Breast epithelium (tissue), 3 donors: Measurements from ENCODE around the gene ADAMTSL4.

Source experiments
- POLR2A ChIP-seq: fragments of 450-650 bp; IDR thresholded peaks from one replicate; pipeline ENCODE4 v1.6.1; 2016; ENCODE audit warnings: antibody characterized with exemption, mild to moderate bottlenecking, moderate library complexity
- POLR2AphosphoS5 ChIP-seq, 3 donors: sonication (generic); formaldehyde crosslinking; IDR thresholded peaks; one replicate each; pipeline ENCODE4 v1.6.1; 2017; ENCODE audit warnings: antibody characterized with exemption in 3 of 3
- TF ChIP-seq, protein P1 (sequence below), 3 donors: fragments of 450-650 bp; IDR thresholded peaks; one replicate each; pipeline ENCODE4 v1.5.1; 2016 to 2017; ENCODE audit warnings: antibody characterized with exemption in 3 of 3, mild to moderate bottlenecking in 3 of 3, moderate library complexity in 3 of 3

DNA sequence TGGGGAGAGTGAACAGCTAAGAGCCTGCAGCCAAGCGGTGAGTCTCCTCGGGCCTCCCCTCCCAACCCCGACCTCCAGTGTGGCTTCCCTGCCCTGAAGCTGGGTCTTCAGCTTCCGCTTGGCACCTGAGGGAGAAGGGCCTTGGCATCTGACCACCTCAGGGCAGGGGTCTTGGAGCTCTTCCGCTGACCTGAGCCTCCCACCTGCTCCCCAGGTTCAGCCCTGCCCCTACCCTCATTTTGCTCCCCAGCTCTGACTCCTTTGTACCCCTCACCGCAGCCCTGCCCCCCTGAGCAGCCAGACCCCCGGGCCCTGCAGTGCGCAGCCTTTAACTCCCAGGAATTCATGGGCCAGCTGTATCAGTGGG, 4.9 kb downstream of the ADAMTSL4 start:
- TF ChIP-seq, protein P1, sequence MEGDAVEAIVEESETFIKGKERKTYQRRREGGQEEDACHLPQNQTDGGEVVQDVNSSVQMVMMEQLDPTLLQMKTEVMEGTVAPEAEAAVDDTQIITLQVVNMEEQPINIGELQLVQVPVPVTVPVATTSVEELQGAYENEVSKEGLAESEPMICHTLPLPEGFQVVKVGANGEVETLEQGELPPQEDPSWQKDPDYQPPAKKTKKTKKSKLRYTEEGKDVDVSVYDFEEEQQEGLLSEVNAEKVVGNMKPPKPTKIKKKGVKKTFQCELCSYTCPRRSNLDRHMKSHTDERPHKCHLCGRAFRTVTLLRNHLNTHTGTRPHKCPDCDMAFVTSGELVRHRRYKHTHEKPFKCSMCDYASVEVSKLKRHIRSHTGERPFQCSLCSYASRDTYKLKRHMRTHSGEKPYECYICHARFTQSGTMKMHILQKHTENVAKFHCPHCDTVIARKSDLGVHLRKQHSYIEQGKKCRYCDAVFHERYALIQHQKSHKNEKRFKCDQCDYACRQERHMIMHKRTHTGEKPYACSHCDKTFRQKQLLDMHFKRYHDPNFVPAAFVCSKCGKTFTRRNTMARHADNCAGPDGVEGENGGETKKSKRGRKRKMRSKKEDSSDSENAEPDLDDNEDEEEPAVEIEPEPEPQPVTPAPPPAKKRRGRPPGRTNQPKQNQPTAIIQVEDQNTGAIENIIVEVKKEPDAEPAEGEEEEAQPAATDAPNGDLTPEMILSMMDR (IDR thresholded peaks at IDR 0.05), result no peak
- TF ChIP-seq POLR2A, result no peak
- no peak for TF ChIP-seq POLR2AphosphoS5 (IDR thresholded peaks at IDR 0.05)
